M059J (cell line): ENCODE data around the gene DBR1. TPM values are rescaled to one million over a fixed set of nuclear protein-coding genes. Genes with fewer than 3 reads are reported as not detected.

ENCODE experiments used
- DNase-seq: peaks from one replicate; pipeline ENCODE4 v3.0.0-alpha.2; 2012; ENCODE audit warnings: low read depth
- total RNA-seq: library from RNA; depleted of rRNA; stranded (reverse); fragments of >200 nt; shearing (Covaris generic); gene quantifications from 2 replicates; pipeline ENCODE4 v1.2.3, GENCODE V29; 2014; rRNA removed

DBR1 gene
- total RNA-seq, 1 experiment from 2014 or later, result 34.9 TPM

DNA sequence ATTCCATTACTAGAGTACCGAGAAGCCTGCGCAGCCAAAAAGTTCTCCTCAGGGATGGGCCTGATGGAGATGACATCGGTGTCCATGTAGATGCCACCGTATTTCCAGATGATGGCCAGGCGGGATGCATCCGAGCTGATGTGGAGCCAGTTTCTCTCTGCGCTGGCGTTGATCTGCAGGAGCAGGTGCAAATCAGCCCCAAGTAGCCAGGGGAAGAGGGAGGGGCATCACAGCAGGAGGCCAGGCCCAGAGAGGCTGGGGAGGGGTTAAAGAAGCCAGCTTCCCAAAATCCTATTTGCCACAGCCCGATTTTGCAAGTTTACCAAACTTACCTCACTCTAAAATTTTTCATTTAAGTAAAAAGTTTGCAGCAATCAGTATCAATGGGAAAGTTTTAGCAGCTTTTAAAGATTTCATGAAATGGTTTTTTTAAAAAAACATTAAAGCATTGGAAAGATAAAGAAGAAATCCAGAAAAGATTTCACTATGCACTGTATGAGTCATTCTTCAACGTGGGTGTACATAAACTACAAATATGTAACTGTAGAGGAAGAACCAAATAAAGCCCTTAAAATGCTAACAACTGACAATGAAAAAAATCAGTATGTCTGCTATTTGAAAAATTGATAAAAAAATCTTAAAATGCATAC, 49.9 kb downstream of the DBR1 start:
- peak; percentile 15 for DNase-seq

DNA sequence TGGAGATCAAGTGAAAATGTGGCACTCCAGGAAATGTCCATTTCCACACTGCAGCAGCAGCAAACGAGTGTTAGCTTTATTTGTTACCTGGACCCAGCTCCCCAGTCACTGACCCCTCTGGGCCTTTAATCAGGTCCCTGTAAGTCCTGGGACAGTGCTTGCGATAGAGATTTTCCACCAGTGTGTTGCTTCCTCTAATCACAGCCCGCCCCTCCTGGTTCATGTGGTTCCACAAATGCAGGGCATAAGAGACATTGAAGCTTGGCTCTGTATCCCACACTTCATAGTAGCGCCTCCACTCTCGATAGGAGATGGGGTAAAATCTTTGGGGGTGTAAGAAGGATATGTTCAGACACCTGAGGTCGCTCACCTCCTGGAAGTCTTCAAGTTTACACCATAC, 50.5 kb downstream of the DBR1 start:
- DNase-seq, result no peak

DNA sequence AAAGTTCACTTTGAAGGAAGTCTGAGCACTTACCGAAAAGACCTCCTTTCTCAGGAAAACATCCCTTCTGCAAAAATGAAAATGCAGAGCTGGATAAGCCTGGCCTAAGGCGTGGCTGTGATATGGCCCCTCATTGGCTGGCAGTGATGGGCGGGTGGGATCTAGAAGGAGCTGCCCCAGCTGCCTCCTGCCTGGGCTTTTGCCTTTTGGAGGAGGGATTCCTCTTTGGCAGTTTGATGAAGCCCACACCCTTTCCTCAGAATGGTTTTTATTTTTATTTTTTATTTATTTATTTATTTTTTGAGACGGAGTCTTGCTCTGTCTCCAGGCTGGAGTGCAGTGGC, 55.3 kb downstream of the DBR1 start:
- no peak for DNase-seq

DNA sequence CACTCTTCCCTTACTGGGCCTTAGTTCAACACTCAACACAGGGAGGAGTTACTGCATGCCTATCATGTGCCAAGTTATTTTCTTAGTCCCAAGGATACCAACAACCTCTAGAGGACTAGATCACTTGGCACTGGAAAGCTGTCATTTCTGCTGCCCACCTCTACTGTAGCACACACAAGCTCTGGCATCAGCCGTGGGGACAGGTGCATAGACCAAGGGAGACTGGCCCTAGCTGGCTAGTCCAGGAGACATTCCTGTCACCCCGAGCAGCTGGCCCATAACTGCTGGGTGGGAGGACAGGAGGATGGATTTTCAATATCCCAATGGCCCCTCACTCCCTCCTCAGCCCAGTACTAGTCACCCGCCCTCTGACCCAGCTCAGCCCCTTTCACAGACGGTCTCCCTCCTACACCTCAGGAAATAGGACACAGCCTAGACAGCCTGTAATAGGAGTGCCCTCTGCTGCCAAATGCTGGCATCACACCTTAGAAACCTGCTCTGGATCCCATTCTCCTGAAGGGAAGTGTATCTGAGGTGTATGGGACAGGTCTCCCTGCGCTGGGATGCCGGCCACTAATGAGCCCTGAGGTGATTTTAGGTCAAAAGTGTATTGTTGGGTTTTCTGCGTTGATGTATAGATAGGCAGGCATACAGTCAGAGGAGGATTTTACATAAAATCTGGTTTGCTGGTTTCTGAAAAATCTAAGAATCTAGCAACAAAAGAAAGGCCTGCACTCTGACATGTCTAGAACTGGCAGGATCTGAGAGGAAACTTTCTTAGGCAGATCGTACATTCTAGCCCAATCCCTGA, 55.9 kb downstream of the DBR1 start:
- peak; percentile 79 for DNase-seq

DNA sequence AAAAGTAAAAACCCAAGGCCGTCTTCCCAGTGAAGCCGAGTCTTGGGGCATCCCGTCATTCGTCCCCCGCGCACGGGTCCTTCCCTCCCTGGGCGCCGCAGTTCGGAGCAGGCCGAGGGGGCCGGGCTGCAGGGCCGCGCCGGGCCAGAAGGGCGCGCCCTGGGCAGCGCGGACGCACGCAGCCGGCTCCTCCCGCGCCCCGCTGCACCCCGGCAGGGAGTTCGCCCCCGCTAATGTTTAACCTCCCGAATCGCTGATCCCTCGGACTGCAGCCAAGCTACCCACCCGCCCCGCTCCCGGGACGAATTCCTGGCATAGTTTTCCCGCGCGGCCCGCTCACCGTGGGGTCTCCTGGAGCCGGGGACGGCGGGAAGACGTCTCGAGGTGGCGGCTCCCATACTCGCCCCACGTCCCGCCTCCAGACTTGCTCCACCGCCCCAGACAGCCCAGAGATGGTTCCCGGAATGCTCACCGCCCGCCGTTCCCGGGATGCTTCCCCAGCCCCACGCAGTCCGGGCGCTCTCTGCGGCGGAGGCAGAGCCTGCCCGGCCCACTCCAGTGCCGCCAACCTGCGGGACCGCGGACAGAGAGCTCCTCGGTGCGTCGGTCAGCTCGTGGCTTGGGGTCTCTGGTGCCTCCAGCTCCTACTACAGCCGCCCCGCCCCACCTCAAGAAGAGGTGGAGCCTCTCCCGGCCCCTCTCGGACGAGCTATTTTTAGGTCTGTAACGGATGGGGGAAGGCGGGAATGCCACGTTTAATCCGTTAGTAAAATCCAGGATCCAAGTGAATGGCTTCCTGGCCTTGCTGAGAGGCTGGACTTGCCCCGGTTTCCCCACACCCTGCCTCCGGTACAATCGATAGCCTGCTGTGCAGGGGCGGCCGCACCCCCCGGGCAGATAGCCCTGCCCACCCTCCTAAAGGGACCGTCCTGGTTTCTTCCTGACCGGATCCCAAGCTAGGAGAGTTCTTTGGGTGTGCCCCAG, 59.4 kb downstream of the DBR1 start, which contains the start of gene DZIP1L:
TSS of gene DZIP1L (minus strand) at position 621 of the 984 bp plus-strand sequence. CDS start 11,637 bp downstream, outside the sequence.
- DNase-seq, result peak; percentile 82

DNA sequence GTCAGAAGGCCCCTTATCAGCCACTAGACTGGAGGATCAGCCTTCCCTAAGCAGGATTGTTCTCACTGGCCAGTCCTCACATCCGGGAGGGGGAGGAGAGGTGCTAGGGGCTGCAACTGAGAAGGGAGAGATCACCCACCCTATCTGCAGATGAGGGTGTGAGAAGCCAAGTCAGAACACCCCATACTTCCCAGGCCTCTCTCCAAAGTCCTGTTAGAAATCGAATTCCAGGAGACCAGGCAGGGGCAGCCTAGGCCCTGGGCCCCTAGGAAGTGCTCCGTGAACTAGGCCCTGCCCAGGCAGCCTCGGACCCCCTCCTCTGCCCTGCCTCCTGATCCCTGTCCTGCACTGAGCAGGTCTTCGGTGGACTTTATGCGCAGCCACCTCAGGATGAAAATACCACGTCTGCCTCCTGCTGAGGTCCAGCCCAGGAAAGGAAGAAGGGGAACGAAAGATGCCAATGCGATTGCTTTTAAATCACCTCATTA, 60.2 kb downstream of the DBR1 start:
- DNase-seq, result peak; percentile 52

DNA sequence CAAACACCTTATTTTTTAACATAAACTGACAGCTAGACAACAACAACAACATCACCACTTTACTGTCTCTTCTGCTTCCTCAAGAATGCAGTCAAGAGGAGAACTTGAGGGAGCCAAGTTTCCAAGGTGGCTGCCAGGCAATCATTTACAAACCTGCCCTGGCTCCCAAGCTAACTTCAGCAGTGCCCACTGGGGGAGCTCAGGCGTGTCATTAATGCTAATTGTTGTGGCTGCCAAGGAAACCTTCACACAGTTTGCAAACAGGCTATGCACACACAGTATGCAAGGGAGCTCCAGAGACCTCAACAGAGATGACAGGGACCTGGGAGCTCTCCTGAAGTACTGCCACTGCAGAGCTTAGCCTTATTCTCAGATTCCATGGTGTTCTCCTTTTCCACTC, 61.4 kb downstream of the DBR1 start:
- DNase-seq, result peak; percentile 66

DNA sequence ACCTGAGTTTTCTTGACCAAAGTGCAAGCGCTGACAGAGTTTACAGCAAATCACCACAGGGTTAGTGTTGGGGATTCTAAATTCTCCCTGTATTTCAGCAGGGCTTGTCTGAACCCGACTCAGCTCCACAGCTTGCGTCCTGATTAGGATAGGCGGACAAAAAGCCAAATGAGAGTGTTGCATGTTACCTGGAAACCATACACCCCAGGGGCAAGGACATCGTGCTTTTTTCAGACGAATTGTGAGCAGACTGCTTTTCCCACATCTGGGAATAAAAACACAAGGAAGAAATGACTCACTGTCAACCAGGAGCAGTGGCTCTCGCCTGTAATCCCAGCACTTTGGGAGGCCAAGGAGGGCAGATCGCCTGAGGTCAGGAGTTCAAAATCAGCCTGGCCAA, 62.4 kb downstream of the DBR1 start:
- DNase-seq, result peak; percentile 29

Other genes starting within 250 kb of the DBR1 start
- gene CLDN18, start 164.8 kb downstream of the DBR1 start, total RNA-seq, result not detected in 2 replicates
- gene DZIP1L, start 59.3 kb downstream of the DBR1 start, total RNA-seq, result 14.7 and 15.8 TPM in 2 replicates
- gene A4GNT, start 42.5 kb downstream of the DBR1 start, total RNA-seq, result not detected in 2 replicates
- gene ARMC8, start 12.4 kb upstream of the DBR1 start, total RNA-seq, result 47.9 and 53.1 TPM in 2 replicates
- not detected in 2 replicates for gene NME9, start 154.9 kb upstream of the DBR1 start, total RNA-seq
- gene MRAS, start 173.7 kb upstream of the DBR1 start, total RNA-seq, result 11.2 and 14.4 TPM in 2 replicates